Measurements from ENCODE around the gene HSPA4.
"Not testable (repeated sequence)": the region's sequence is repeated elsewhere in the genome, so short reads cannot be mapped to it uniquely, and the experiment has no call there.

HSPA4 gene

DNA sequence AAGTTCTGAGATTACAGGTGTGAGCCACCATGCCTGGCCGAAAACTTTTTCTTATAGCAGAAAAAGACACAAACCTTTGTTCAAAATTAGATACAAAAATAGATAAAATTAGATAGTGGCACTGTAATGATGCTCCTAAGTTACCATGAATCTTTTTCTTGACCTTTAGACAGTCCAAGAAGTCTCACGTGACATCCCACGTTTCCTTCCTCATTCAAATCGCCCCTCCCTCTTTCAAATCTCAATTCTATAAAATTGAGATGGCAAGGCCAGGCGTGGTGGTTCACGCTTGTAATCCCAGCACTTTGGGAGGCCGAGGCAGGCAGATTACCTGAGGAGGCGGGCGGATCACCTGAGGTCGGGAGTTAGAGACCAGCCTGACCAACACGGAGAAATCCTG, 17.7 kb upstream of the HSPA4 start:
- no peak for DNase-seq

GRCh38 chr5:133035224-133035623, 16.6 kb upstream of the HSPA4 start:
- no peak for ATAC-seq (ENCODE audit: insufficient read depth, low read depth)

More for the DNA sequence above, 17.7 kb upstream of the HSPA4 start:
- no peaks in the 10 kb centered on the region for H3K79me2 ChIP-seq (ENCODE audit: insufficient read depth, low read length)
- peaks cover 8% of the 10 kb centered on the region for H3K4me1 ChIP-seq (ENCODE audit: insufficient read depth, low read length)
- no peaks in the 10 kb centered on the region for H3K27me3 ChIP-seq (ENCODE audit: insufficient read depth, low read length, poor library complexity)
- H3K9me3 ChIP-seq (ENCODE audit: insufficient read depth, low read length, severe bottlenecking) = no peaks in the 10 kb centered on the region
- no peak overlapping the region for H3K4me2 ChIP-seq (ENCODE audit: insufficient read depth, low read length)
- no peak overlapping the region for H2AFZ ChIP-seq (ENCODE audit: low read depth, low read length)
- H4K20me1 ChIP-seq (ENCODE audit: insufficient read depth, low read length) = no peaks in the 10 kb centered on the region
- H3K4me3 ChIP-seq (ENCODE audit: low read depth in 1 of 2, low read length in 2 of 2) = no peak overlapping the region
- no peaks in the 10 kb centered on the region for H3K36me3 ChIP-seq (ENCODE audit: insufficient read depth, low read length)
- no peak overlapping the region for H3K27ac ChIP-seq (ENCODE audit: low read length)
- TF ChIP-seq EZH2 (IDR thresholded peaks at IDR 0.05; ENCODE audit: borderline replicate concordance, low read depth, low read length, severe bottlenecking) = no peak
- TF ChIP-seq, protein P1, sequence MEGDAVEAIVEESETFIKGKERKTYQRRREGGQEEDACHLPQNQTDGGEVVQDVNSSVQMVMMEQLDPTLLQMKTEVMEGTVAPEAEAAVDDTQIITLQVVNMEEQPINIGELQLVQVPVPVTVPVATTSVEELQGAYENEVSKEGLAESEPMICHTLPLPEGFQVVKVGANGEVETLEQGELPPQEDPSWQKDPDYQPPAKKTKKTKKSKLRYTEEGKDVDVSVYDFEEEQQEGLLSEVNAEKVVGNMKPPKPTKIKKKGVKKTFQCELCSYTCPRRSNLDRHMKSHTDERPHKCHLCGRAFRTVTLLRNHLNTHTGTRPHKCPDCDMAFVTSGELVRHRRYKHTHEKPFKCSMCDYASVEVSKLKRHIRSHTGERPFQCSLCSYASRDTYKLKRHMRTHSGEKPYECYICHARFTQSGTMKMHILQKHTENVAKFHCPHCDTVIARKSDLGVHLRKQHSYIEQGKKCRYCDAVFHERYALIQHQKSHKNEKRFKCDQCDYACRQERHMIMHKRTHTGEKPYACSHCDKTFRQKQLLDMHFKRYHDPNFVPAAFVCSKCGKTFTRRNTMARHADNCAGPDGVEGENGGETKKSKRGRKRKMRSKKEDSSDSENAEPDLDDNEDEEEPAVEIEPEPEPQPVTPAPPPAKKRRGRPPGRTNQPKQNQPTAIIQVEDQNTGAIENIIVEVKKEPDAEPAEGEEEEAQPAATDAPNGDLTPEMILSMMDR (IDR thresholded peaks at IDR 0.05; ENCODE audit: borderline replicate concordance, extremely low read depth, low read length, poor library complexity, severe bottlenecking) = no peak
- no peak for ATAC-seq (ENCODE audit: insufficient read depth, low read depth)
- H3K9ac ChIP-seq (ENCODE audit: low read depth, low read length) = no peak overlapping the region

DNA sequence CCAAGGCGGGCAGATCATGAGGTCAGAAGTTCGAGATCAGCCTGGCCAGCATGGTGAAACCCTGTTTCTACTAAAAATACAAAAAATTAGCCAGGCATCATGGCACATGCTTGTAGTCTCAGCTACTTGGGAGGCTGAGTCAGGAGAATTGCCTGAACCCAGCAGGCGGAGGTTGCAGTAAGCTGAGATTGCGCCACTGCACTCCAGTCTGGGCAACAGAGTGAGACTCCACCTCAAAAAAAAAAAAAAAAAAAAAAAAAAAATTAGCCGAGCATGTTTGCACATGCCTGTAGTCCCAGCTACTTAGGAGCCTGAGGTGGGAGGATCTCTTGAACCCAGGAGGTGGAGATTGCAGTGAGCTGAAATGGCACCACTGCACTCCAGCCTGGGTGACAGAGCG, 15.1 kb upstream of the HSPA4 start:
- H3K4me1 ChIP-seq (ENCODE audit: insufficient read depth, low read length); H3K4me3 ChIP-seq (ENCODE audit: low read depth in 1 of 2, low read length in 2 of 2); ATAC-seq (ENCODE audit: insufficient read depth, low read depth); H3K27ac ChIP-seq (ENCODE audit: low read length); H4K20me1 ChIP-seq (ENCODE audit: insufficient read depth, low read length); H3K36me3 ChIP-seq (ENCODE audit: insufficient read depth, low read length); H3K27me3 ChIP-seq (ENCODE audit: insufficient read depth, low read length, poor library complexity); H3K9me3 ChIP-seq (ENCODE audit: insufficient read depth, low read length, severe bottlenecking); H2AFZ ChIP-seq (ENCODE audit: low read depth, low read length); H3K79me2 ChIP-seq (ENCODE audit: insufficient read depth, low read length); DNase-seq; H3K4me2 ChIP-seq (ENCODE audit: insufficient read depth, low read length); H3K9ac ChIP-seq (ENCODE audit: low read depth, low read length): not testable (repeated sequence)

More at GRCh38 chr5:133035224-133035623, 16.6 kb upstream of the HSPA4 start:
- TF ChIP-seq, protein P1 (IDR thresholded peaks at IDR 0.05; ENCODE audit: borderline replicate concordance, extremely low read depth, low read length, poor library complexity, severe bottlenecking) = no peak
- TF ChIP-seq EZH2 (IDR thresholded peaks at IDR 0.05; ENCODE audit: borderline replicate concordance, low read depth, low read length, severe bottlenecking) = no peak
- Histone ChIP-seq H4K20me1 (ENCODE audit: insufficient read depth, low read length) (no peaks in the 10 kb centered on the region), H3K4me3 (ENCODE audit: low read depth in 1 of 2, low read length in 2 of 2) (no peak overlapping the region), H2AFZ (ENCODE audit: low read depth, low read length) (no peak overlapping the region), H3K27me3 (ENCODE audit: insufficient read depth, low read length, poor library complexity) (no peaks in the 10 kb centered on the region), H3K36me3 (ENCODE audit: insufficient read depth, low read length) (no peaks in the 10 kb centered on the region), H3K4me2 (ENCODE audit: insufficient read depth, low read length) (no peak overlapping the region), H3K79me2 (ENCODE audit: insufficient read depth, low read length) (no peaks in the 10 kb centered on the region), H3K4me1 (ENCODE audit: insufficient read depth, low read length) (peaks cover 8% of the 10 kb centered on the region), H3K9me3 (ENCODE audit: insufficient read depth, low read length, severe bottlenecking) (no peaks in the 10 kb centered on the region), H3K9ac (ENCODE audit: low read depth, low read length) (no peak overlapping the region), H3K27ac (ENCODE audit: low read length) (no peak overlapping the region)
- DNase-seq = no peak

DNA sequence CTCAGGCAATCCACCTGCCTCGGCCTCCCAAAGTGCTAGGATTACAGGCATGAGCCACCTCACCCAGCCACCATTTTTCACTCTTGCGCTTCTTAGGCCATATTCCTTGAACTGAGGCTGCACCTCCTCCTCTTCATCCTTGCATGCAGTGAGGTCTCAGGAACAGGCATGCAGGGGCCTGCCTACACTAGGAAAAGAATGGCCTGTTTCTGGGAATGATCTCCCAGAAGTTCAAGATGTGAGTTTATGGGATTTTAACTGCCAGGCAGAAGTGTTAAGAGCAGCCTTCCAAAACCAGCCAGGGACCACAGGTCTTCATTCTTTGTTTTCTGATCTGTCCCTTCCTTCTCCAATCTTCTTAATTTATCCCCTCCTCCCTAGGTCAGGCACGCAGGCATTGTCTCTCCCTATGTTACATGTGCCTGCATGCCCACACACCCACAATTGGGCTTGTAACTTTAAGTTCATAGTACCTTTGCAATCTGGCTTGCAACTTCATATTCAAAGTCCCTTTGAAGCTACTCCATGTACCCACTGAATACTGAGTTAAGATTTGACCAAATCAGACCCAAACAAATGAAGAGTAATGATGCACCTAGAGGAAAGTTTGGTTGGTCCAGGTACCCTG, 10.5 kb upstream of the HSPA4 start:
- DNase-seq (no peak), ATAC-seq (ENCODE audit: insufficient read depth, low read depth) (no peak)
- Histone ChIP-seq H3K4me1 (ENCODE audit: insufficient read depth, low read length) (no peaks in the 10 kb centered on the region), H4K20me1 (ENCODE audit: insufficient read depth, low read length) (no peaks in the 10 kb centered on the region), H3K27me3 (ENCODE audit: insufficient read depth, low read length, poor library complexity) (no peaks in the 10 kb centered on the region), H3K4me3 (ENCODE audit: low read depth in 1 of 2, low read length in 2 of 2) (no peak overlapping the region), H3K79me2 (ENCODE audit: insufficient read depth, low read length) (no peaks in the 10 kb centered on the region), H3K9ac (ENCODE audit: low read depth, low read length) (no peak overlapping the region), H2AFZ (ENCODE audit: low read depth, low read length) (no peak overlapping the region; the same call in 1 of the 2 replicates), H3K4me2 (ENCODE audit: insufficient read depth, low read length) (no peak overlapping the region), H3K27ac (ENCODE audit: low read length) (no peak overlapping the region), H3K9me3 (ENCODE audit: insufficient read depth, low read length, severe bottlenecking) (no peaks in the 10 kb centered on the region), H3K36me3 (ENCODE audit: insufficient read depth, low read length) (no peaks in the 10 kb centered on the region)
- no peak for TF ChIP-seq EZH2 (IDR thresholded peaks at IDR 0.05; ENCODE audit: borderline replicate concordance, low read depth, low read length, severe bottlenecking)
- TF ChIP-seq, protein P1 (IDR thresholded peaks at IDR 0.05; ENCODE audit: borderline replicate concordance, extremely low read depth, low read length, poor library complexity, severe bottlenecking) = no peak
